HG02981 (cell line): ENCODE results near the gene USP50.
"Not testable (repeated sequence)": the region's sequence is repeated elsewhere in the genome, so short reads cannot be mapped to it uniquely, and the experiment has no call there.

Source experiments
- ATAC-seq: cut with Tn5 transposase; IDR thresholded peaks from one replicate; pipeline ENCODE4 v1.9.1; 2021; ENCODE audit warnings: mild to moderate bottlenecking, moderate library complexity; ENCODE audit not compliant: unreplicated experiment

USP50 gene

GRCh38 chr15:50505656-50506055 lies 40.8 kb downstream of the USP50 start:
- not testable (repeated sequence) for ATAC-seq

- ATAC-seq = no peak
Observed at GRCh38 chr15:50503144-50503543, 43.3 kb downstream of the USP50 start.

- ATAC-seq = no peak
Observed at GRCh38 chr15:50501815-50502214, 44.7 kb downstream of the USP50 start.

- no peak for ATAC-seq
Observed at GRCh38 chr15:50500352-50500751, 46.1 kb downstream of the USP50 start.

- no peak for ATAC-seq
Observed at GRCh38 chr15:50496692-50497091, 49.8 kb downstream of the USP50 start.

- ATAC-seq = not testable (repeated sequence)
Observed at GRCh38 chr15:50494547-50494946, 51.9 kb downstream of the USP50 start.

GRCh38 chr15:50493625-50494024 lies 52.8 kb downstream of the USP50 start:
- no peak for ATAC-seq

GRCh38 chr15:50487287-50487686 lies 59.2 kb downstream of the USP50 start:
- no peak for ATAC-seq

- no peak for ATAC-seq
Observed at GRCh38 chr15:50485389-50485788, 61.1 kb downstream of the USP50 start.

- ATAC-seq = peak; percentile 79
Observed at GRCh38 chr15:50484781-50485180, 61.7 kb downstream of the USP50 start.

- ATAC-seq = no peak
Observed at GRCh38 chr15:50476143-50476542, 70.3 kb downstream of the USP50 start.

- no peak for ATAC-seq
Observed at GRCh38 chr15:50471072-50471471, 75.4 kb downstream of the USP50 start.

GRCh38 chr15:50463423-50464358 lies 82.8 kb downstream of the USP50 start:
- no peak for ATAC-seq

GRCh38 chr15:50458348-50459112 lies 87.9 kb downstream of the USP50 start:
- ATAC-seq = no peak

GRCh38 chr15:50452927-50453326 lies 93.5 kb downstream of the USP50 start:
- no peak for ATAC-seq
